ENCODE data around the gene TENM4. TPM values are rescaled to one million over a fixed set of nuclear protein-coding genes. Genes with fewer than 3 reads are reported as not detected.

The TENM4 gene
- total and polyA plus RNA-seq, 2 of the 13 experiments (the other 11 are each of a cell fraction or from before 2014, with no cell fraction given), result not detected

DNA sequence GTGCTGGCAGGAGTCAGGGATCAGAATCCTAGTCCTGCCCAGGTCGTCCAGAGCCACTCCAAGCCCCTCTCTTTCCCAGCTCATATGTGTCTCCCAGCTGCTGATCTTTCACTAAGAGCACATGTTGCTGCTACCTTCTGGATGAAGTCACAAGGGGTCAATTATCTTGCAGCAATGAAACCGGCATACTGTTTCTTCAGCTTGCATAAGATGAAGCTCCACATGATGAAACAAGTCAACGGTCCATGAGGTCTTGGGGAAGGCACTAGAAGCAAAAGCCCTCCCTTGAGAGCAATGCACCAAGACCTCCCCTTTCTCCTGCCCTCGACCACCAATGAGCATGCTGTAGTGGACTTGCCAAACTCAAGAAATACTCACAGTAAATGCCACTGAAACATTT is 148.9 kb downstream of the TENM4 start:
- CTCF ChIA-PET (ENCODE audit: low intra/inter-chr PET ratio, low total read pairs), result no interaction called here
- Histone ChIP-seq H3K9me3 (ENCODE audit: low read length) (no peaks in the 10 kb centered on the region), H3K4me2 (ENCODE audit: low read depth, low read length) (no peak overlapping the region), H4K20me1 (ENCODE audit: insufficient read depth, low read length) (no peaks in the 10 kb centered on the region), H3K9ac (ENCODE audit: insufficient read depth, low read depth, low read length) (no peak overlapping the region), H3K27me3 (ENCODE audit: control insufficient read depth in 1 of 2, insufficient read depth in 2 of 2, low read length in 2 of 2) (0 out of 5 replicates have a peak, but pooled peaks cover 0 to 2% of the 10 kb centered on the region in 2 experiments), H3K36me3 (replicated peaks in 1 of 2; ENCODE audit: control insufficient read depth in 1 of 2, insufficient read depth in 2 of 2, low read length in 2 of 2) (no peaks in the 10 kb centered on the region), H3K4me1 (ENCODE audit: insufficient read depth, low read length) (no peaks in the 10 kb centered on the region), H3K79me2 (ENCODE audit: insufficient read depth, low read length) (no peaks in the 10 kb centered on the region), H3K27ac (ENCODE audit: extremely low read length, insufficient read depth, low read length) (no peak overlapping the region), H2AFZ (ENCODE audit: low read length) (no peak overlapping the region), H3K4me3 (replicated peaks in 1 of 3; ENCODE audit: insufficient read depth in 1 of 3, low read depth in 2 of 3, low read length in 3 of 3) (no peak overlapping the region)
- 0% methylated on average over 4 of the region's 4 CpGs for WGBS (ENCODE audit: low lambda C conversion rate)
- no peak for DNase-seq (ENCODE audit: low spot score)
- no peak for ATAC-seq
- no TSS peak for BruUV-seq (replicated peaks)
- no peak for FAIRE-seq
- in situ Hi-C loops (cut with HindIII; ENCODE audit: extremely low pct_ligation_motif_present, low pct_unique_long_range_greater_than_20kb) (no loop called here), intact Hi-C loops (cut with micrococcal nuclease; ENCODE audit: unreplicated experiment) (no loop called here)
- TF ChIP-seq KLF9 (CRISPR knock-in tag; IDR thresholded peaks at IDR 0.05; ENCODE audit: low read depth) (no peak), YEATS2 (CRISPR knock-in tag; IDR thresholded peaks at IDR 0.05; ENCODE audit: borderline replicate concordance) (no peak), RFX1 (IDR thresholded peaks at IDR 0.05) (no peak), USF2 (IDR thresholded peaks at IDR 0.05; ENCODE audit: low read depth, low read length) (no peak), USF2 (CRISPR knock-in tag; IDR thresholded peaks at IDR 0.05; ENCODE audit: borderline replicate concordance) (no peak), ZBTB21 (CRISPR knock-in tag; IDR thresholded peaks at IDR 0.05) (no peak), REXO4 (CRISPR knock-in tag; IDR thresholded peaks at IDR 0.05; ENCODE audit: borderline replicate concordance) (no peak)
- POLR2A ChIA-PET, result no interaction called here

- ATAC-seq (no peak), DNase-seq (ENCODE audit: low spot score) (no peak), FAIRE-seq (no peak)
- H3K36me3 ChIP-seq (replicated peaks in 1 of 2; ENCODE audit: control insufficient read depth in 1 of 2, insufficient read depth in 2 of 2, low read length in 2 of 2), result no peaks in the 10 kb centered on the region
- no peak overlapping the region for H3K4me2 ChIP-seq (ENCODE audit: low read depth, low read length)
- ChIA-PET CTCF (ENCODE audit: low intra/inter-chr PET ratio, low total read pairs) (no interaction called here), POLR2A (no interaction called here)
- in situ Hi-C loops (cut with HindIII; ENCODE audit: extremely low pct_ligation_motif_present, low pct_unique_long_range_greater_than_20kb), result no loop called here
- H3K79me2 ChIP-seq (ENCODE audit: insufficient read depth, low read length), result no peaks in the 10 kb centered on the region
- BruUV-seq (replicated peaks), result no TSS peak
- H3K4me3 ChIP-seq (replicated peaks in 1 of 3; ENCODE audit: insufficient read depth in 1 of 3, low read depth in 2 of 3, low read length in 3 of 3), result no peak overlapping the region
- H2AFZ ChIP-seq (ENCODE audit: low read length), result no peak overlapping the region
- H3K4me1 ChIP-seq (ENCODE audit: insufficient read depth, low read length), result no peaks in the 10 kb centered on the region
- no peak overlapping the region for H3K27ac ChIP-seq (ENCODE audit: extremely low read length, insufficient read depth, low read length)
- H3K9me3 ChIP-seq (ENCODE audit: low read length), result no peaks in the 10 kb centered on the region
- no peak overlapping the region for H3K9ac ChIP-seq (ENCODE audit: insufficient read depth, low read depth, low read length)
- no peaks in the 10 kb centered on the region for H3K27me3 ChIP-seq (ENCODE audit: control insufficient read depth in 1 of 2, insufficient read depth in 2 of 2, low read length in 2 of 2)
- no peaks in the 10 kb centered on the region for H4K20me1 ChIP-seq (ENCODE audit: insufficient read depth, low read length)
- intact Hi-C loops (cut with micrococcal nuclease; ENCODE audit: unreplicated experiment), result no loop called here
- TF ChIP-seq, protein P1, sequence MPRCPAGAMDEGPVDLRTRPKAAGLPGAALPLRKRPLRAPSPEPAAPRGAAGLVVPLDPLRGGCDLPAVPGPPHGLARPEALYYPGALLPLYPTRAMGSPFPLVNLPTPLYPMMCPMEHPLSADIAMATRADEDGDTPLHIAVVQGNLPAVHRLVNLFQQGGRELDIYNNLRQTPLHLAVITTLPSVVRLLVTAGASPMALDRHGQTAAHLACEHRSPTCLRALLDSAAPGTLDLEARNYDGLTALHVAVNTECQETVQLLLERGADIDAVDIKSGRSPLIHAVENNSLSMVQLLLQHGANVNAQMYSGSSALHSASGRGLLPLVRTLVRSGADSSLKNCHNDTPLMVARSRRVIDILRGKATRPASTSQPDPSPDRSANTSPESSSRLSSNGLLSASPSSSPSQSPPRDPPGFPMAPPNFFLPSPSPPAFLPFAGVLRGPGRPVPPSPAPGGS (CRISPR knock-in tag; IDR thresholded peaks at IDR 0.05), result no peak
- TF ChIP-seq ARNT (IDR thresholded peaks at IDR 0.05), result no peak
- TF ChIP-seq ZNF782 (CRISPR knock-in tag; IDR thresholded peaks at IDR 0.05; ENCODE audit: borderline replicate concordance), result no peak
- TF ChIP-seq PHF21A (CRISPR knock-in tag; IDR thresholded peaks at IDR 0.05), result no peak
- no peak for TF ChIP-seq SPEN (CRISPR knock-in tag; IDR thresholded peaks at IDR 0.05; ENCODE audit: low read depth)
- no peak for TF ChIP-seq ZNF274 (CRISPR knock-in tag; IDR thresholded peaks at IDR 0.05)
- TF ChIP-seq, protein P2, sequence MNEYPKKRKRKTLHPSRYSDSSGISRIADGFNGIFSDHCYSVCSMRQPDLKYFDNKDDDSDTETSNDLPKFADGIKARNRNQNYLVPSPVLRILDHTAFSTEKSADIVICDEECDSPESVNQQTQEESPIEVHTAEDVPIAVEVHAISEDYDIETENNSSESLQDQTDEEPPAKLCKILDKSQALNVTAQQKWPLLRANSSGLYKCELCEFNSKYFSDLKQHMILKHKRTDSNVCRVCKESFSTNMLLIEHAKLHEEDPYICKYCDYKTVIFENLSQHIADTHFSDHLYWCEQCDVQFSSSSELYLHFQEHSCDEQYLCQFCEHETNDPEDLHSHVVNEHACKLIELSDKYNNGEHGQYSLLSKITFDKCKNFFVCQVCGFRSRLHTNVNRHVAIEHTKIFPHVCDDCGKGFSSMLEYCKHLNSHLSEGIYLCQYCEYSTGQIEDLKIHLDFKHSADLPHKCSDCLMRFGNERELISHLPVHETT (CRISPR knock-in tag; conservative IDR thresholded peaks at IDR 0.05), result no peak
These were observed 150.1 kb downstream of the TENM4 start for GRCh38 chr11:79290761-79291160.

All from HepG2 (cell line).